Transverse colon (tissue), 4 donors: ENCODE measurements around the gene GOLGA6L10. TPM values are rescaled to one million over a fixed set of nuclear protein-coding genes. Genes with fewer than 3 reads are reported as not detected.
"Not testable (repeated sequence)": the region's sequence is repeated elsewhere in the genome, so short reads cannot be mapped to it uniquely, and the experiment has no call there.

Experiments used
- DNase-seq: peaks from one replicate; pipeline ENCODE4 v3.0.0-alpha.2; 2019
- H3K27ac ChIP-seq, 4 donors: fragments of 200-600 bp; sonication (generic); 2 replicates each; pipeline ENCODE4 v1.5.1; 2016 to 2018; ENCODE audit warnings: inconsistent platforms in 4 of 4
- H3K27me3 ChIP-seq: fragments of 200-600 bp; sonication (generic); 2 replicates; pipeline ENCODE4 v1.5.1; 2017; ENCODE audit warnings: inconsistent platforms
- H3K36me3 ChIP-seq, 4 donors: fragments of 200-600 bp; sonication (generic); 2 replicates each; pipeline ENCODE4 v1.5.1; 2017 to 2019; ENCODE audit warnings: inconsistent platforms in 4 of 4
- H3K4me1 ChIP-seq, 4 donors: fragments of 200-600 bp; sonication (generic); 2 replicates each; pipeline ENCODE4 v1.5.1; 2017 to 2020; ENCODE audit warnings: inconsistent platforms in 4 of 4
- H3K4me3 ChIP-seq, 4 donors: fragments of 200-600 bp; sonication (generic); 1 replicate in 1 of 4; 2 replicates in 3 of 4; pipeline versions ENCODE4 v1.5.1 to v1.6.1; 2017 to 2019; ENCODE audit warnings: inconsistent platforms in 4 of 4
- H3K9me3 ChIP-seq, 2 donors: fragments of 200-600 bp; sonication (generic); 2 replicates each; pipeline ENCODE4 v1.5.1; 2017 to 2019; ENCODE audit warnings: inconsistent platforms in 2 of 2
- WGBS, 2 donors: methylation state at CpG; one replicate each; pipeline ENCODE4 v1.1.5; 2018; ENCODE audit warnings: low coverage in 1 of 2; 5-methylcytosine and 5-hydroxymethylcytosine counted together
- in situ Hi-C, 4 donors: fragments of 200-750 bp; cut with MboI; loops; one replicate each; pipeline versions ENCODE4 v1.15.0 to v1.15.1; 2017; ENCODE audit warnings: low sequenced_read_pairs in 3 of 4, low pct_ligation_motif_present in 1 of 4, low pct_unique_long_range_greater_than_20kb in 1 of 4
- intact Hi-C: fragments of 100-400 bp; cut with DNase I; formaldehyde crosslinking; loops from one replicate; pipeline ENCODE4 v1.15.1; 2023; ENCODE audit warnings: low total_unique reads
- total RNA-seq, 4 donors: library from RNA; depleted of rRNA; stranded (reverse); fragments of >200 nt; gene quantifications; one replicate each; pipeline ENCODE4 v1.1.0, GENCODE V29; 2016
- TF ChIP-seq, protein P1 (sequence below), 5 experiments: fragments of 200-600 bp in 3 of 5; fragments of 450-650 bp in 2 of 5; sonication (generic) in 3 of 5; IDR thresholded peaks; 1 replicate in 2 of 5; 2 replicates in 3 of 5; pipeline ENCODE4 v1.5.1; 2016 to 2017; ENCODE audit warnings: antibody characterized with exemption in 5 of 5, inconsistent platforms in 3 of 5, mild to moderate bottlenecking in 2 of 5, moderate library complexity in 1 of 5

GOLGA6L10 gene
- total RNA-seq, 4 donors from 2014 or later, result 1.2 to 17.1 (median 1.3) TPM; not detected in 1

DNA sequence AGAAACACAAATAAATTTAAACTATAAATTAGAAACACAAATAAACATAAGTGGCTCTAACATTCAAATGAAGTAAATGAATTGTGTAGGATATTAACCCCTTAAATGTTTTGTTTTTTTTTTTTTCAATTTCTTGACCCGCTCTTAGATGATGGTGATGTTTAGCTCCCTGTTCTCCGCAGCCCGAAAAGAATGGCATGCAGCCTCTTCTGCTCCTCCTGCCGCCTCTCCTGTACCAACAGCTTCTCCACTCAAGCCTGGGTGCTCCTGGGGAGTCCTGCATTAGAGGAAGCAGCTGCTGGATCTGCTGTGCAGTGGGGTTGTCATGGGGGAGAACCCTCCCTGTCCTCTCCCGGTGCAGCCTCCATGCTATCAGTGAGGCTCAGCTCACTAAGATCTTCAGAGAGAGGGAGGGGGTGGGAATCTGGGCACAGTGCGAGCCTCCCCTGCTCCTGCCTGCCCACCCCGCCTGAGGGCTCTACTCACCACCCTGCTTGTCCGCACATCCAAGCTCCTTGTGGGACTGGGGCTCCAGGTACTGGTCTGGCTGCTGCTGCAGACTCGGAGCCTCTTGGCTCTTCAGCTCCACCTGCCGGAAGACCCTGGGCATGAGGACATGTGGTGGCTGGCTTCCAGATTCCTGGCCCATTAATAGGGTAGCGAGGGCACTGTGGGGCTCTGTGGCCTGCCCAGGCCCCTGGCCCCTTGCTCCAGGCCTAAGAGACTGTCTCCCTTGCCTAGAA lies 6.5 kb downstream of the GOLGA6L10 start:
- H3K27ac ChIP-seq, in situ Hi-C loops, H3K4me1 ChIP-seq, intact Hi-C loops, H3K36me3 ChIP-seq, H3K27me3 ChIP-seq, H3K4me3 ChIP-seq, H3K9me3 ChIP-seq: not testable (repeated sequence)
- peak; percentile 44 for DNase-seq
- TF ChIP-seq, protein P1, sequence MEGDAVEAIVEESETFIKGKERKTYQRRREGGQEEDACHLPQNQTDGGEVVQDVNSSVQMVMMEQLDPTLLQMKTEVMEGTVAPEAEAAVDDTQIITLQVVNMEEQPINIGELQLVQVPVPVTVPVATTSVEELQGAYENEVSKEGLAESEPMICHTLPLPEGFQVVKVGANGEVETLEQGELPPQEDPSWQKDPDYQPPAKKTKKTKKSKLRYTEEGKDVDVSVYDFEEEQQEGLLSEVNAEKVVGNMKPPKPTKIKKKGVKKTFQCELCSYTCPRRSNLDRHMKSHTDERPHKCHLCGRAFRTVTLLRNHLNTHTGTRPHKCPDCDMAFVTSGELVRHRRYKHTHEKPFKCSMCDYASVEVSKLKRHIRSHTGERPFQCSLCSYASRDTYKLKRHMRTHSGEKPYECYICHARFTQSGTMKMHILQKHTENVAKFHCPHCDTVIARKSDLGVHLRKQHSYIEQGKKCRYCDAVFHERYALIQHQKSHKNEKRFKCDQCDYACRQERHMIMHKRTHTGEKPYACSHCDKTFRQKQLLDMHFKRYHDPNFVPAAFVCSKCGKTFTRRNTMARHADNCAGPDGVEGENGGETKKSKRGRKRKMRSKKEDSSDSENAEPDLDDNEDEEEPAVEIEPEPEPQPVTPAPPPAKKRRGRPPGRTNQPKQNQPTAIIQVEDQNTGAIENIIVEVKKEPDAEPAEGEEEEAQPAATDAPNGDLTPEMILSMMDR (IDR thresholded peaks at IDR 0.05), result peak in 3 of 5 experiments; percentile 35 to 48 (median 45)
- WGBS, 2 donors, result 49 to 87% methylated on average over 4 to 9 of the region's 11 CpGs

- not testable (repeated sequence) for H3K27me3 ChIP-seq
Measured at GRCh38 chr15:82338573-82338972, 10.7 kb downstream of the GOLGA6L10 start.

DNA sequence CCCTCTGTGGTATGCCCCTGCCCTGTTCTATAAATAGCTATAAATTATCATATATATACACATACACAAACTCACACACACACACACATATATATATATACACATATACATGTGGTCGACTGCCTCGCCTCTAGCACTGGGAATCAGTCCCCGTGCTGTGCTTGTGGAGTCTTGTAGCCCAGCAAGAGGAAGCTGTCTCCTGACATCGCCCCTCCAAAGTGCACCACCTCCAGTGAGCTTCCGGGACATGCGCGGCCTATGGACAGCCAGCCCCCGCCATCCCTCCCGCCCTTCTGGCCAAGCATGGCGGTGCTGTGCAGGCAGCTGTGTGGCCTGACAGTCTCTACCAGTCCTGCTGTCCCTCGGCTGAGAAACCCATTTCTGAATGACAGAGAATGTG lies 11.2 kb downstream of the GOLGA6L10 start:
- DNase-seq, intact Hi-C loops, H3K9me3 ChIP-seq, H3K27me3 ChIP-seq, H3K36me3 ChIP-seq, H3K27ac ChIP-seq, H3K4me3 ChIP-seq, H3K4me1 ChIP-seq, in situ Hi-C loops: not testable (repeated sequence)
- 93% methylated on average over 4 of the region's 11 CpGs; no CpG with 5 or more reads in 1 of the 2 donors for WGBS, 2 donors

More at GRCh38 chr15:82338573-82338972, 10.7 kb downstream of the GOLGA6L10 start:
- H3K9me3 ChIP-seq, H3K4me3 ChIP-seq, intact Hi-C loops, H3K36me3 ChIP-seq, H3K4me1 ChIP-seq, H3K27ac ChIP-seq, DNase-seq, in situ Hi-C loops: not testable (repeated sequence)
- 90% methylated on average over 8 of the region's 8 CpGs; no CpG with 5 or more reads in 1 of the 2 donors for WGBS, 2 donors

GRCh38 chr15:82337051-82337450 lies 12.2 kb downstream of the GOLGA6L10 start:
- H3K27ac ChIP-seq, intact Hi-C loops, H3K27me3 ChIP-seq, H3K4me1 ChIP-seq, DNase-seq, in situ Hi-C loops, H3K4me3 ChIP-seq, H3K9me3 ChIP-seq, H3K36me3 ChIP-seq: not testable (repeated sequence)
- 91% methylated on average over 5 of the region's 5 CpGs; no CpG with 5 or more reads in 1 of the 2 donors for WGBS, 2 donors

DNA sequence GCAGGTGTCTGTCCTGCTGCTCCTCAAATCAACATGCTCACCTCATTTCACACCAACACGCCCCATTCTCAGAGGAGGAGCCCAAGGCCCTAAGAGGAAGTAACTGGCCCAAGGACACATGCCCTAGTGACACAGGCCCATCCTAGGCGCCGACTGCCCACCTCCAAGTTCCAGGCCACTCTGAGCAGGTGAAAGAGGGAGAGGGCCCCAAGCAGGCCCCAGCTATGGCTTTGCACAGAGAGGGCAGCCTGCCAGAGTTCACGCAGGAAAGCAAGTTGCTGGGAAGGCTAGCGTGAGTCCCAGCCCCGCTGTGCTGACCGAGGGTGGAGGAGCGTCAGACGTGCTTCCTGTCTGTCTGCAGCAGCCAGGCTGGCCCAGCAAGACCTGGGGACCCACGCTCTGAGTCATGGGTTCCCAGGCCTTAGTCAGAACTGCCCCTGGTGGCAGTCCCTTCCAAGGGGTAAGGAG lies 13.1 kb downstream of the GOLGA6L10 start:
- H3K4me3 ChIP-seq, DNase-seq, H3K9me3 ChIP-seq, in situ Hi-C loops, H3K27me3 ChIP-seq, H3K4me1 ChIP-seq, H3K36me3 ChIP-seq, H3K27ac ChIP-seq, intact Hi-C loops: not testable (repeated sequence)
- WGBS, 2 donors, result 72% methylated on average over 8 of the region's 10 CpGs; no CpG with 5 or more reads in 1 of the 2 donors

- in situ Hi-C loops, H3K4me1 ChIP-seq, H3K27me3 ChIP-seq, H3K9me3 ChIP-seq, H3K27ac ChIP-seq, H3K4me3 ChIP-seq, H3K36me3 ChIP-seq, intact Hi-C loops, DNase-seq: not testable (repeated sequence)
- WGBS, 2 donors, result 92% methylated on average over 2 of the region's 2 CpGs; no CpG with 5 or more reads in 1 of the 2 donors
Measured at GRCh38 chr15:82335006-82335405, 14.3 kb downstream of the GOLGA6L10 start.

DNA sequence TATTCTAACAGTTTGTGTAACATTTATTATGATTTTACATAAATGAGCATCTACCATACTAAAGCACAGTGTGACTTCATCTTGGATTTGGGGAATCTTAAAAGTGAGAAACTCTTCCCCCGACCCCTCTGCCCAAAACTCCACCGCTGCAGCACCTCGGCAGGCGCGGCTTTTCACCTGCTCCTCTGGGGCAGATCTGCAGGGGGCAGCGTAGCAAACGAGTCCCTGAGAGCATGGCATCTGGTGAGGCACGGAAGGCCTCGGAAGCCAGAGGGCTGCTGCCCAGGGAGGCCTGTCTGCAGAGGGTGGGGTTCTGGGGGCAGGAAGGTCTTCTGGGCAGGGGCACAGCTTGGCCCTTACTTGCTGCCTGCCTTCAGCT lies 14.7 kb downstream of the GOLGA6L10 start:
- intact Hi-C loops, H3K4me3 ChIP-seq, H3K9me3 ChIP-seq, H3K27ac ChIP-seq, in situ Hi-C loops, H3K4me1 ChIP-seq, H3K36me3 ChIP-seq, H3K27me3 ChIP-seq, DNase-seq: not testable (repeated sequence)
- WGBS, 2 donors, result no CpG with 5 or more reads among the region's 9 CpGs

- H3K4me3 ChIP-seq, intact Hi-C loops, H3K4me1 ChIP-seq, H3K36me3 ChIP-seq, in situ Hi-C loops, DNase-seq, H3K27ac ChIP-seq, H3K9me3 ChIP-seq, H3K27me3 ChIP-seq: not testable (repeated sequence)
- no CpG with 5 or more reads among the region's 43 CpGs for WGBS, 2 donors
Measured at GRCh38 chr15:82333603-82334553, 15.4 kb downstream of the GOLGA6L10 start.

DNA sequence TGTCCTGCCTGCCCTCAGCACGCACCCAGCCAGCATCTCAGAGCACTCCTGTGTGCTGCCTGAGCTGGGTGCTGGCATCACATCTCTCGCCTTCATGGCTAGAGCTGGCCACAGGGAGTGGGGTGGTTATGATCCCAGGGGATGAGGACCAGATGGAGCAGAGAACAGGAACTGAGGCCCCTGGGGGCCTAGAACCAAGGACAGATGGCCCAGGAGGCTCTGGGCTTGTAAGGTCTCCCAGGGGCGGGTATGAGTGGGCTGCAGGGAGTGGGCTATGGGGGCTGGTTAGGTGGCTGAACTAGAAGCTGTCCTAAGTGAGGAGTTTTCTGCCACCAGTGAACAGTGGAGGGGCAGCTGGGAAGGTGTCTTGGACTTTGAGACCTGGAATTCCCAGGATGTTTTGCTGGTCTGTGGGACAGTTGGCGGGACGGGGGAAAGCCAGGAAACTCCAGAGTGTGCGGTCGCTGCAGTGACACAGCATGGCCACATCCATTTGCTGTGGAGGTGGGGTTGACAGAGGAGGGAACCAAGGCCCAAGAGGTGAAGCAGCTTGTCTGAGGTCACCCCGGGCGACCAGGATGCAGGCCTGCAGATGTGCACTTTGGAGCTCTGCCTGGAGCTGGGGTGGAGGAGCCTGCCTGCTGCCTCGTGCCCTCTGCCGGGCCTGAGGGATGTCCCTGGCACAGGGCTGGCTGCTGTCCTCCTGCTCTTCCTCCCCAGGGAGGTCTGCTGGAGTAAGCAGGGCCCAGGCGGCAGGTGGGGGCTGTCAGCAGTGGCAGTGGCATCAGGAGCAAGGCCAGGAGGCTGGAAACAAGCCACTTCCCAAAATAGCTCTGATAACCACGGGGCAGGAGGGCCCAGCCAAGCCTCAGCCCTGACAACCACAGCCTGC lies 16.3 kb downstream of the GOLGA6L10 start:
- WGBS, 2 donors, result 60% methylated on average over 3 of the region's 13 CpGs; no CpG with 5 or more reads in 1 of the 2 donors
- H3K36me3 ChIP-seq, H3K27ac ChIP-seq, H3K4me3 ChIP-seq, H3K9me3 ChIP-seq, H3K27me3 ChIP-seq, in situ Hi-C loops, H3K4me1 ChIP-seq, intact Hi-C loops, DNase-seq: not testable (repeated sequence)
